B cell (primary cell): ENCODE results near the gene RFPL1.

Experiments
- EZH2 ChIP-seq: IDR thresholded peaks from 2 replicates; pipeline ENCODE4 v1.6.1; 2012; ENCODE audit warnings: borderline replicate concordance, low read depth, mild to moderate bottlenecking, moderate library complexity, low read length; ENCODE audit not compliant: insufficient read depth, poor library complexity, severe bottlenecking
- TF ChIP-seq, protein P1 (sequence below): fragments of 200-600 bp; IDR thresholded peaks from one replicate; pipeline ENCODE4 v1.8.0; 2022; ENCODE audit warnings: antibody characterized with exemption, mild to moderate bottlenecking

- TF ChIP-seq, protein P1, sequence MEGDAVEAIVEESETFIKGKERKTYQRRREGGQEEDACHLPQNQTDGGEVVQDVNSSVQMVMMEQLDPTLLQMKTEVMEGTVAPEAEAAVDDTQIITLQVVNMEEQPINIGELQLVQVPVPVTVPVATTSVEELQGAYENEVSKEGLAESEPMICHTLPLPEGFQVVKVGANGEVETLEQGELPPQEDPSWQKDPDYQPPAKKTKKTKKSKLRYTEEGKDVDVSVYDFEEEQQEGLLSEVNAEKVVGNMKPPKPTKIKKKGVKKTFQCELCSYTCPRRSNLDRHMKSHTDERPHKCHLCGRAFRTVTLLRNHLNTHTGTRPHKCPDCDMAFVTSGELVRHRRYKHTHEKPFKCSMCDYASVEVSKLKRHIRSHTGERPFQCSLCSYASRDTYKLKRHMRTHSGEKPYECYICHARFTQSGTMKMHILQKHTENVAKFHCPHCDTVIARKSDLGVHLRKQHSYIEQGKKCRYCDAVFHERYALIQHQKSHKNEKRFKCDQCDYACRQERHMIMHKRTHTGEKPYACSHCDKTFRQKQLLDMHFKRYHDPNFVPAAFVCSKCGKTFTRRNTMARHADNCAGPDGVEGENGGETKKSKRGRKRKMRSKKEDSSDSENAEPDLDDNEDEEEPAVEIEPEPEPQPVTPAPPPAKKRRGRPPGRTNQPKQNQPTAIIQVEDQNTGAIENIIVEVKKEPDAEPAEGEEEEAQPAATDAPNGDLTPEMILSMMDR = no peak
- no peak for TF ChIP-seq EZH2
These were observed 6.4 kb upstream of the RFPL1 start for GRCh38 chr22:29431986-29432385.
